Dedifferentiated amniotic fluid mesenchymal stem cell (primary cell): ENCODE measurements around the gene COL4A2.
"Not testable (repeated sequence)": the region's sequence is repeated elsewhere in the genome, so short reads cannot be mapped to it uniquely, and the experiment has no call there.

Experiments
- DNase-seq: peaks from one replicate; pipeline ENCODE4 v3.0.0-alpha.2; 2016; ENCODE audit errors: extremely low spot score

Gene COL4A2

DNA sequence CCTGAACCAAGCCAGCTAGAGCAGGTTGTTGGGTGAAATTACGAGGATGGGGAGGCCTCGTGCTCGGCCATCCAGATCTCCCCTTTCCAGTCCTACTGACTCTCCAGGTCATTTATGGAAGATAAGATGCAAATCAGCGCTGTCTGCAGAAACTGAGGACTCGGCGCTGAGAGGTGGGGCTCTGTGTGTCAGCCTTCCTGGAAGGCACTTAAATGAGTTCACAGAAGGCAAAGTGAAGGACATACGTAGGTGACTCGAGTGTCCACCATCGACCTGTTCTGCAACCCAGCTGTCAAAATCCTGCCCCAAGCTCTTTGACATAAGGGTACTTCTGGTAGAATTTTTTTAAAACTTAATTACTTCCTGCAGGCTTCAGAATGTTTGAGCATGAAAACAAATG lies 168.0 kb downstream of the COL4A2 start:
- DNase-seq = no peak

DNA sequence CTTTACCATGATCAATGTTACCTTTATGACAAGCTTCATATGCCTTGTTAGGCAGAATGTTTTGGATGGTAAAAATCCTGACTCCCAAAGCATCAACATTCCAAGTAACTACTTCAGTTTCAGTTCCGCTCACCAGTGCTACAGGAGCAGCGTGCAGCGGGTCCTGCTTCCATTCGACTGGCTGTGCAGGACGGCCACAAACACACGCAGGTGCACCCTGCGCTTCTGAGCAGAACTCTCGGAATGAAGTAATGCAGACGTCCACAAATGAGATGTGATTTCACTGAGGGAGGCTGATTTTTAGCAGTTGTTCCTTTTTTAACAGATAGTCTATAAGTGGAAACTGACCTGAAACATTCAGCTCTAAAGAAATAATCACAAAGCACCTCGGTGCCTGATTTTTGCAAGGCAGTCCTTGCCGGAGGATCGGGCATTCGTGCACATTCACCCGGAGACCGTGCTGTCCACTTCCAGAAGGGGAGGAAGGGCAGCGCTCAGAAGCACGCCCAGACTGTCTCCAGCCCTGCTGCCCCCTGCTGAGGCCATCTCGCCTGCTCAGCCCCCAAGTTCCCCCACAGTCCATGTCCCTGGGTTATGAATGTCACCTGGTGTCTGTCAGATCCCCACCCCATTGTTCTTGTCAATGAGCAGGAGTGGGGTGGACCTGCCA lies 168.6 kb downstream of the COL4A2 start:
- DNase-seq = no peak

GRCh38 chr13:110476220-110476617 lies 169.1 kb downstream of the COL4A2 start:
- DNase-seq = no peak

DNA sequence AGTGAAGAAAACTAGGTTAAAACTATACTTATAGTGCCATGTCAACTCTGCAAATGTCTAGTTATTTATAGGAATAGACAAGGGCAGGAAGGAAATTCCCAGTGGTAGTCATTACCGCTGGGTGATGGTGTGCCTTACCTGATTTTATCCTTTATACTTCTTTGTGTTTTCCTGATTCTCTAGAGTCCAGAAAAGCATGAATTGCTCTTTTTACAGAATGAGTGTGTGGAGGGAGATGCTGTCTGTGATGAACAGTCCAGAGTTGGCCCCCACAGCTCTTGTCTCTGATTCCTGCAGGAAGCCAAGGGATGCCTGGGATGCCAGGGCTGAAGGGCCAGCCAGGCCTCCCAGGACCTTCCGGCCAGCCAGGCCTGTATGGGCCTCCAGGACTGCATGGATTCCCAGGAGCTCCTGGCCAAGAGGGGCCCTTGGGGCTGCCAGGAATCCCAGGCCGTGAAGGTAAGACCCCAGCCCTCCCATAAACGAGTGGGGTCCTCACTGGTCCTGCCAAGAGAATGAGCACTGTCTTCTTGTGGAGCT lies 170.7 kb downstream of the COL4A2 start:
- DNase-seq = no peak

GRCh38 chr13:110478405-110479214 lies 171.5 kb downstream of the COL4A2 start:
- DNase-seq = no peak

- no peak for DNase-seq
Measured at GRCh38 chr13:110479215-110479545, 172.1 kb downstream of the COL4A2 start.

DNA sequence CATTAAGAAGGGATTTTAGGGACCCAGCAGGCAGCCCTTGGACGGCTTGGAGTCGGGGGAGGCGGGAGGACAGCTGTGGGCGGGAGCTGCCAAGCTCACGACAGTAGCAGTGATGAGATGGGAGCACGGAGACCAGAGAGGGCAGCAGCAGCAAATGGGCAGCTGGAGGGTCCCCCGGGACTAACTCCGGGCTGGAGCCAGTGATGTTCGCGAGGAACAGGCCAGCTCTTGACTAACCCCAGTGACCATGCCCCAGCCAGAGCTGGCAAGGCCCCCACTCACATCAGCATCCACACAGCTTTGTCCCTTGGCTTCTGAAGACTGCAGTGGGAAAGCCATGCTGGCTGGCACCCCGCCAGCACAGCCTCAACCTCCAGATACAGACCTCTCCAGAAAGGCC lies 172.6 kb downstream of the COL4A2 start:
- DNase-seq = no peak

GRCh38 chr13:110480161-110480560 lies 173.1 kb downstream of the COL4A2 start:
- no peak for DNase-seq

- no peak for DNase-seq
Measured at GRCh38 chr13:110483386-110483968, 176.4 kb downstream of the COL4A2 start.

DNA sequence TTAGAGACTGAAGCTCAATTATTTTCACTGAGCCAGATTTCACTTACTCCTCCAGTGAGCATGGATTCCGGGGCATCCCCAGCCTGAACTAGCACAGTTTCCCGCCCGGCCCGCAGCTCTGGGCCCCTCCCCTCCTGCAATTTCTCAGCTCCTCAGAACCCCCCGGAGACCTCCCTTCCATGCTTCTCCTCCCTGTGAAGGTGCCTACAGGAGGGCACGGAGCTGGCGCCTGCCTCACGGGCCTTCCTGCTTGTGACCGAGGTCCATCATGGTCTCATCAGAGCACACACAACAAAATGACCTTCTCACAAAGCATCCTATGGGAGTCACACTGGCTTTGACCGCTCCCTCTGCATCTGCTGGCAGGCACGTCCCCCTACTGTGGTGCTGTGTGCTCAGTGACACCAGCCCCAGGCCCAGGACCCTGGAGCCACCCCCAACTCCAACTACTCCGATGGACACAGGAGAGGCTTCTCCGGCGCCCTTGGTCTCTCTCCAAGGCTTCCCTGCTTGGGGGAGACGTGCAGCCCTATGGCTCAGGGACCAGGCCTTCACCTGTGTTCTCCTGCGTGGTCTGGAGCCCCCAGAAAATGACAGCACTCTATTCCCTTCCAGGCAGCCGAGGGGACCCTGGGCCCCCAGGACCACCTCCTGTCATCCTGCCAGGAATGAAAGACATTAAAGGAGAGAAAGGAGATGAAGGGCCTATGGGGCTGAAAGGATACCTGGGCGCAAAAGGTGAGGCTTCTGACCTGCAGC lies 177.4 kb downstream of the COL4A2 start:
- no peak for DNase-seq

DNA sequence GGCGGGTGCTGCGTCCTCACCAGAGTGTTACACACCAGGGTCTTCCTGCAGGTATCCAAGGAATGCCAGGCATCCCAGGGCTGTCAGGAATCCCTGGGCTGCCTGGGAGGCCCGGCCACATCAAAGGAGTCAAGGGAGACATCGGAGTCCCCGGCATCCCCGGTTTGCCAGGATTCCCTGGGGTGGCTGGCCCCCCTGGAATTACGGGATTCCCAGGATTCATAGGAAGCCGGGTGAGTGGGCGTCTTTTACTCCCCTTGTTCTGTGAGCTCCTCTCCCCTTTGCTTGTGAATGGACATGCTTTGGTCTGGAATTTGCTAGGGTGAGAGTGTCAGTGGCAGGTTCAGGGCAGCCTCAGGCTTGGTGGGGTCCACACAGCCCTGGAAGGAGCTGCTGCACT lies 178.5 kb downstream of the COL4A2 start:
- DNase-seq = no peak

- no peak for DNase-seq
Measured at GRCh38 chr13:110486061-110486715, 179.1 kb downstream of the COL4A2 start.

DNA sequence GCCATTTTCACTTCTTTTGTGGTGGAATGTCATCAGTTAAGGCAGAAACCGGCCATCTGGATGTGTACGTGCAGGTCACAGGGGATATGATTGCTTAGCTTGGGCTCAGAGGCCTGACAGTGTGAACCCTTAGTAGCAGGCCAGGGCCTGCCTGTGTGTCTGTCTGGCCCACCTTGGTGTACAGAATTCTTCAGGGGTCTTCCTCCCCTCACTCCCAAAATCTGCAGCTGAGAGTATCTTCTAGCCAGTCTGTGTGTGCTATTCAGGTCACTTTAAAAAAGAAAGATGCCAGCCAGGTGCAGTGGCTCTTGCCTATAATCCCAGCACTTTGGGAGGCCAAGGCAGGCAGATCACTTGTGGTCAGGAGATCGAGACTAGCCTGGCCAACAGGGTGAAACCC lies 179.8 kb downstream of the COL4A2 start:
- not testable (repeated sequence) for DNase-seq

DNA sequence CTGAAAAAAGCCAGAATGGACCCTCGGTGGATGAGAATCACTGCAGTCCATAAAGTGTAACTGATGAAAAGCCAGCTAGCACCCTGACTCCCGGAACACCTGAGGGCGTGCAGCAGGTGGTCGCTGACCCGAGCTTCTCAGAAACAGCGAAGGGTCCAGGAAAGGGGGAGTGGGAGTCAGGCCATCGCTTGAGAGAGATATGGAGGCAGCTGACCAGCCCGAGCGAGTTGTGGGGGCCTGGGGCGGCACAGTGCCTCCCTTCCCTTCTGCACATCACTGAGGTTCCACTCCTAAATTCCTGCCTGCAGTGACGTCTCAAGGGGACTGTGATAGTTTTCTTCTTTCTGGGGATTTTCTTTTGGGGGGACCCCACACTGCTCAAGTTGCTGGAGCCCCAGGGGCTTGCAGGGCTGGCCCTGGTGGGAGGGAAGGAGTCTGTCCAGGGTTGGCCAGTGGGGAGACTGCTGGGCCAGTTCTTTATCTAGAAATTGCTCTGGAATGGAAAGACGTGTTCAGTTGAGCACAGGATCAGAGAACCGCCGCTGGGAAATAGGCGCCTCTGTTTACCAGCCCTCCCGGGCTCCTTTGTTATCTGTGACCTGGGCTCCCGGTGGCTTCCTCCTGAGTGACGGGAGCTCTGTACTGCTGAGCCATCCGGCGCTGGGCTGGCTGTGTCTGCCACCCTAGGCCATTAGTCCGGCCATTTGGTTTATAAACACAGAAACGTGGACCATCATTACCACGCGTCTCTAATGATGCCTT lies 183.1 kb downstream of the COL4A2 start:
- DNase-seq = no peak

- no peak for DNase-seq
Measured at GRCh38 chr13:110491869-110492678, 185.0 kb downstream of the COL4A2 start.

GRCh38 chr13:110492679-110493593 lies 185.9 kb downstream of the COL4A2 start:
- DNase-seq = no peak

- DNase-seq = no peak
Measured at GRCh38 chr13:110493613-110494012, 186.5 kb downstream of the COL4A2 start.

GRCh38 chr13:110495376-110495775 lies 188.3 kb downstream of the COL4A2 start:
- DNase-seq = no peak

- no peak for DNase-seq
Measured at GRCh38 chr13:110495881-110496280, 188.8 kb downstream of the COL4A2 start.
